ENCODE data around the gene ROPN1L.
"Not testable (repeated sequence)": the region's sequence is repeated elsewhere in the genome, so short reads cannot be mapped to it uniquely, and the experiment has no call there.

ROPN1L gene

GRCh38 chr5:10441083-10441991, at the start of gene ROPN1L:
Gene ROPN1L, plus strand, starts transcription at chr5:10441879. Its CDS starts 289 bp downstream, at chr5:10442168.
- DNase-seq = peak; percentile 81

GRCh38 chr5:10392567-10393328, 48.9 kb upstream of the ROPN1L start:
- DNase-seq = not testable (repeated sequence)

- no peak for DNase-seq
Measured at GRCh38 chr5:10393491-10393890, 48.2 kb upstream of the ROPN1L start.

- no peak for DNase-seq
Measured at GRCh38 chr5:10396552-10396951, 45.1 kb upstream of the ROPN1L start.

- no peak for DNase-seq
Measured at GRCh38 chr5:10399839-10400238, 41.8 kb upstream of the ROPN1L start.

GRCh38 chr5:10400411-10400810, 41.3 kb upstream of the ROPN1L start:
- no peak for DNase-seq

GRCh38 chr5:10400831-10401230, 40.8 kb upstream of the ROPN1L start:
- DNase-seq = no peak

GRCh38 chr5:10401498-10401897, 40.2 kb upstream of the ROPN1L start:
- no peak for DNase-seq

- no peak for DNase-seq
Measured at GRCh38 chr5:10403829-10404228, 37.9 kb upstream of the ROPN1L start.

GRCh38 chr5:10406651-10407050, 35.0 kb upstream of the ROPN1L start:
- no peak for DNase-seq

- no peak for DNase-seq
Measured at GRCh38 chr5:10409504-10409903, 32.2 kb upstream of the ROPN1L start.

- no peak for DNase-seq
Measured at GRCh38 chr5:10410662-10411061, 31.0 kb upstream of the ROPN1L start.

- no peak for DNase-seq
Measured at GRCh38 chr5:10411336-10411735, 30.3 kb upstream of the ROPN1L start.

- DNase-seq = no peak
Measured at GRCh38 chr5:10416868-10417267, 24.8 kb upstream of the ROPN1L start.

GRCh38 chr5:10418654-10419345, 22.9 kb upstream of the ROPN1L start:
- peak; percentile 46 for DNase-seq

- no peak for DNase-seq
Measured at GRCh38 chr5:10420468-10420867, 21.2 kb upstream of the ROPN1L start.

- DNase-seq = no peak
Measured at GRCh38 chr5:10420932-10421331, 20.7 kb upstream of the ROPN1L start.

- no peak for DNase-seq
Measured at GRCh38 chr5:10421896-10422691, 19.6 kb upstream of the ROPN1L start.

GRCh38 chr5:10423022-10423421, 18.7 kb upstream of the ROPN1L start:
- no peak for DNase-seq

- DNase-seq = no peak
Measured at GRCh38 chr5:10424124-10424731, 17.5 kb upstream of the ROPN1L start.

- no peak for DNase-seq
Measured at GRCh38 chr5:10427201-10427600, 14.5 kb upstream of the ROPN1L start.

GRCh38 chr5:10427978-10428377, 13.7 kb upstream of the ROPN1L start:
- no peak for DNase-seq
